ENCODE results near the gene NDUFS4.

NDUFS4 gene

DNA sequence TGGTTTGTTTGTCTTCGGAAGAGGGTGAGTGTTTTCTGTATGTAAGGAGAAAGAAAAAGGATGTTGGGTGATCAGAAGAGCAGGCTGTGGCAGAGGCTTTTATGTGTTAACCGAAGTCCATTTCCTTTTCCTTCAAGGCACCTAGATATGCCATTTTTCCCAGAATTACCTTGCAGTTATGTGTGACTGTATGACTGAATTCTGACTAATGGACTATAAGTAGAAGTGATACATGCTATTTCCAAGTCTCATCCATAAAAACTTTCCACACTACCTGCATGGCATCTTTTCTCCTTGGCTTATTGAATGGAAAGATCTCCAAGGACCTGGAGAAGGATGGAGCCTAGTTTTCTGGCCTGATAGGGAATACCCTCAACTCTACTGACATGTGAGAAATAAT lies 10.6 kb upstream of the NDUFS4 start:
- no peaks in the 10 kb centered on the region for H3K27me3 ChIP-seq (ENCODE audit: insufficient read depth, low read length, poor library complexity)
- no peak overlapping the region for H3K27ac ChIP-seq (ENCODE audit: low read length)
- H3K4me1 ChIP-seq (ENCODE audit: insufficient read depth, low read length): no peaks in the 10 kb centered on the region
- no peak overlapping the region for H3K9ac ChIP-seq (ENCODE audit: low read depth, low read length)
- TF ChIP-seq EZH2 (IDR thresholded peaks at IDR 0.05; ENCODE audit: borderline replicate concordance, low read depth, low read length, severe bottlenecking): no peak
- H4K20me1 ChIP-seq (ENCODE audit: insufficient read depth, low read length): no peaks in the 10 kb centered on the region
- no peaks in the 10 kb centered on the region for H3K36me3 ChIP-seq (ENCODE audit: insufficient read depth, low read length)
- DNase-seq: no peak
- H3K79me2 ChIP-seq (ENCODE audit: insufficient read depth, low read length): no peaks in the 10 kb centered on the region
- ATAC-seq (ENCODE audit: insufficient read depth, low read depth): no peak
- no peaks in the 10 kb centered on the region for H3K9me3 ChIP-seq (ENCODE audit: insufficient read depth, low read length, severe bottlenecking)
- no peak overlapping the region for H3K4me2 ChIP-seq (ENCODE audit: insufficient read depth, low read length)
- H3K4me3 ChIP-seq (ENCODE audit: low read depth in 1 of 2, low read length in 2 of 2): no peak overlapping the region
- no peak overlapping the region for H2AFZ ChIP-seq (ENCODE audit: low read depth, low read length)

DNA sequence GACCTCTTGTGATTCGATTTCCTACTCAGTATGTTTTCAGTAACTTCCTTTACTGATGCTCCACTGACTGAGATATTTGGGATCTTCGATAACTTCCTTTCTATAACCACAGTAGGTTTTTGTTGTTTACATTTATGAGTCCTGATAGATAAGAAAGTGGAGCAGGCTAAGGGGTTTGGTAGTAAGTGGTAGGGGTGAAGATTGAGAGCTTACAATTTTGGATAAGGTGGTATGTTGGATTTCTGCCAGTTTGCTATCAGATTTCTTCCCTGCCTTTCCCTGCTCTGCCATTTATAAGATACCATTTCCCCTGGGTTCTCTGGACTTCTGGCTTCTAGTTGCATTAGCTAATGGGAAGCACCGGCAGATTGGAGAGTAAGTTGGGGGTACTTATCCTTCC lies 7.9 kb upstream of the NDUFS4 start:
- H3K4me1 ChIP-seq (ENCODE audit: insufficient read depth, low read length): no peaks in the 10 kb centered on the region
- no peaks in the 10 kb centered on the region for H4K20me1 ChIP-seq (ENCODE audit: insufficient read depth, low read length)
- H3K79me2 ChIP-seq (ENCODE audit: insufficient read depth, low read length): no peaks in the 10 kb centered on the region
- no peak for ATAC-seq (ENCODE audit: insufficient read depth, low read depth)
- TF ChIP-seq, protein P1, sequence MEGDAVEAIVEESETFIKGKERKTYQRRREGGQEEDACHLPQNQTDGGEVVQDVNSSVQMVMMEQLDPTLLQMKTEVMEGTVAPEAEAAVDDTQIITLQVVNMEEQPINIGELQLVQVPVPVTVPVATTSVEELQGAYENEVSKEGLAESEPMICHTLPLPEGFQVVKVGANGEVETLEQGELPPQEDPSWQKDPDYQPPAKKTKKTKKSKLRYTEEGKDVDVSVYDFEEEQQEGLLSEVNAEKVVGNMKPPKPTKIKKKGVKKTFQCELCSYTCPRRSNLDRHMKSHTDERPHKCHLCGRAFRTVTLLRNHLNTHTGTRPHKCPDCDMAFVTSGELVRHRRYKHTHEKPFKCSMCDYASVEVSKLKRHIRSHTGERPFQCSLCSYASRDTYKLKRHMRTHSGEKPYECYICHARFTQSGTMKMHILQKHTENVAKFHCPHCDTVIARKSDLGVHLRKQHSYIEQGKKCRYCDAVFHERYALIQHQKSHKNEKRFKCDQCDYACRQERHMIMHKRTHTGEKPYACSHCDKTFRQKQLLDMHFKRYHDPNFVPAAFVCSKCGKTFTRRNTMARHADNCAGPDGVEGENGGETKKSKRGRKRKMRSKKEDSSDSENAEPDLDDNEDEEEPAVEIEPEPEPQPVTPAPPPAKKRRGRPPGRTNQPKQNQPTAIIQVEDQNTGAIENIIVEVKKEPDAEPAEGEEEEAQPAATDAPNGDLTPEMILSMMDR (IDR thresholded peaks at IDR 0.05; ENCODE audit: borderline replicate concordance, extremely low read depth, low read length, poor library complexity, severe bottlenecking): no peak
- no peak for TF ChIP-seq EZH2 (IDR thresholded peaks at IDR 0.05; ENCODE audit: borderline replicate concordance, low read depth, low read length, severe bottlenecking)
- peaks cover 5% of the 10 kb centered on the region for H3K27me3 ChIP-seq (ENCODE audit: insufficient read depth, low read length, poor library complexity)
- no peak overlapping the region for H3K27ac ChIP-seq (ENCODE audit: low read length)
- H3K9ac ChIP-seq (ENCODE audit: low read depth, low read length): no peak overlapping the region
- no peak for DNase-seq
- H3K9me3 ChIP-seq (ENCODE audit: insufficient read depth, low read length, severe bottlenecking): no peaks in the 10 kb centered on the region
- H3K4me3 ChIP-seq (ENCODE audit: low read depth in 1 of 2, low read length in 2 of 2): no peak overlapping the region
- no peak overlapping the region for H2AFZ ChIP-seq (ENCODE audit: low read depth, low read length)
- H3K36me3 ChIP-seq (ENCODE audit: insufficient read depth, low read length): no peaks in the 10 kb centered on the region
- no peak overlapping the region for H3K4me2 ChIP-seq (ENCODE audit: insufficient read depth, low read length)

DNA sequence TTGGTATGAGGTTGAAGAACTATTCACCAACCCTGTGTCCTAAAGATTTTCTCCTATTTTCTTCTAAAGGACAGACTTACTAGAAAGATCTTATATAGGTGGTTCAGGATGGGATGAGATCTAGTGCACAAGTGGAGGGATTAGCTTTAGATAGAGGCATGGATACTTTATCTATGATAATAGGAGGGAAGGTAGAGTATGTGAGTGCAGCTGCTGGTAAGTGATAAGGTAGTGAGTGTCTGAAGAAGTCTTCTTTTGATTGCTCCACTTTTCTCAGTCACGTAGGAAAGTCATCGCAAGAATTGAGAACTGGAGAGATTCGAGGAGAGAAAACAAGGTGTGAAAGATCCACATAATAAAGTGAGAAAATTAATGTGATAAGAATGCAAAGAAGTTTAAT lies 6.0 kb upstream of the NDUFS4 start:
- no peak overlapping the region for H3K4me3 ChIP-seq (ENCODE audit: low read depth in 1 of 2, low read length in 2 of 2)
- H3K79me2 ChIP-seq (ENCODE audit: insufficient read depth, low read length): no peaks in the 10 kb centered on the region
- no peaks in the 10 kb centered on the region for H3K4me1 ChIP-seq (ENCODE audit: insufficient read depth, low read length)
- H2AFZ ChIP-seq (ENCODE audit: low read depth, low read length): no peak overlapping the region
- no peak for ATAC-seq (ENCODE audit: insufficient read depth, low read depth)
- peaks cover 5% of the 10 kb centered on the region for H3K27me3 ChIP-seq (ENCODE audit: insufficient read depth, low read length, poor library complexity)
- no peaks in the 10 kb centered on the region for H4K20me1 ChIP-seq (ENCODE audit: insufficient read depth, low read length)
- no peak for DNase-seq
- no peaks in the 10 kb centered on the region for H3K36me3 ChIP-seq (ENCODE audit: insufficient read depth, low read length)
- no peak overlapping the region for H3K4me2 ChIP-seq (ENCODE audit: insufficient read depth, low read length)
- H3K9ac ChIP-seq (ENCODE audit: low read depth, low read length): no peak overlapping the region
- no peak for TF ChIP-seq EZH2 (IDR thresholded peaks at IDR 0.05; ENCODE audit: borderline replicate concordance, low read depth, low read length, severe bottlenecking)
- TF ChIP-seq, protein P1 (IDR thresholded peaks at IDR 0.05; ENCODE audit: borderline replicate concordance, extremely low read depth, low read length, poor library complexity, severe bottlenecking): no peak
- H3K27ac ChIP-seq (ENCODE audit: low read length): no peak overlapping the region
- H3K9me3 ChIP-seq (ENCODE audit: insufficient read depth, low read length, severe bottlenecking): peaks cover 5% of the 10 kb centered on the region

DNA sequence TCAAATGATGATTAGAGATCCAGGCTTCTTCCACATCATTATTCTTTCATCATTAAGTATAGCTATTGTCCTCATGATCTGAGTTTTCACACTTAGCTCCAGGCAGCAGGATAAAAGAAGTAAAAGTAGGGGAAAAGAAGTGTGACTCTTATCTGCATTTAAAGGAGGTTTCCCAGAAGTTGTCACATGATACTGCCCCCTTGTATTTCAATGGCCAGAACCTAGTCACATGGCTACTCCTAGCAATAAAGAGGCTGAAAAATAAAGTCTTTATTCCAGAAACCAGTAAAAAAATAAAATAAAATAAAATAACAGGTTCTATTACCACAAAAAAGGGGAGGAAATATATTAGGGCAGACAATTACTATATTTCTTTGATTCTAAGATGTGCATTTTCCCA lies 5.3 kb upstream of the NDUFS4 start:
- H2AFZ ChIP-seq (ENCODE audit: low read depth, low read length): no peak overlapping the region
- TF ChIP-seq, protein P1 (IDR thresholded peaks at IDR 0.05; ENCODE audit: borderline replicate concordance, extremely low read depth, low read length, poor library complexity, severe bottlenecking): no peak
- TF ChIP-seq EZH2 (IDR thresholded peaks at IDR 0.05; ENCODE audit: borderline replicate concordance, low read depth, low read length, severe bottlenecking): no peak
- peaks cover 5% of the 10 kb centered on the region for H3K9me3 ChIP-seq (ENCODE audit: insufficient read depth, low read length, severe bottlenecking)
- no peaks in the 10 kb centered on the region for H4K20me1 ChIP-seq (ENCODE audit: insufficient read depth, low read length)
- H3K4me3 ChIP-seq (ENCODE audit: low read depth in 1 of 2, low read length in 2 of 2): no peak overlapping the region
- H3K36me3 ChIP-seq (ENCODE audit: insufficient read depth, low read length): no peaks in the 10 kb centered on the region
- ATAC-seq (ENCODE audit: insufficient read depth, low read depth): no peak
- H3K4me1 ChIP-seq (ENCODE audit: insufficient read depth, low read length): peaks cover 4% of the 10 kb centered on the region
- DNase-seq: no peak
- H3K9ac ChIP-seq (ENCODE audit: low read depth, low read length): no peak overlapping the region
- no peak overlapping the region for H3K4me2 ChIP-seq (ENCODE audit: insufficient read depth, low read length)
- H3K27ac ChIP-seq (ENCODE audit: low read length): no peak overlapping the region
- H3K79me2 ChIP-seq (ENCODE audit: insufficient read depth, low read length): no peaks in the 10 kb centered on the region
- peaks cover 5% of the 10 kb centered on the region for H3K27me3 ChIP-seq (ENCODE audit: insufficient read depth, low read length, poor library complexity)

Data from DND-41 (cell line).